Lower leg skin (tissue), 3 donors: ENCODE results near the gene DAP.

Source experiments
- CTCF ChIP-seq, 3 donors: fragments of 450-650 bp; IDR thresholded peaks; one replicate each; pipeline ENCODE4 v1.5.1; 2016; ENCODE audit warnings: antibody characterized with exemption in 3 of 3, mild to moderate bottlenecking in 3 of 3, moderate library complexity in 2 of 3
- POLR2A ChIP-seq, 2 donors: fragments of 450-650 bp; IDR thresholded peaks; one replicate each; pipeline ENCODE4 v1.6.1; 2016 to 2017; ENCODE audit warnings: antibody characterized with exemption in 2 of 2, mild to moderate bottlenecking in 1 of 2, moderate library complexity in 1 of 2

- TF ChIP-seq CTCF (IDR thresholded peaks at IDR 0.05) (no peak), POLR2A (IDR thresholded peaks at IDR 0.05) (no peak)
Measured at GRCh38 chr5:10744681-10745080, 16.4 kb downstream of the DAP start.
